Measurements from ENCODE around the gene RAB10.
"Not testable (repeated sequence)": the region's sequence is repeated elsewhere in the genome, so short reads cannot be mapped to it uniquely, and the experiment has no call there.

The RAB10 gene

DNA sequence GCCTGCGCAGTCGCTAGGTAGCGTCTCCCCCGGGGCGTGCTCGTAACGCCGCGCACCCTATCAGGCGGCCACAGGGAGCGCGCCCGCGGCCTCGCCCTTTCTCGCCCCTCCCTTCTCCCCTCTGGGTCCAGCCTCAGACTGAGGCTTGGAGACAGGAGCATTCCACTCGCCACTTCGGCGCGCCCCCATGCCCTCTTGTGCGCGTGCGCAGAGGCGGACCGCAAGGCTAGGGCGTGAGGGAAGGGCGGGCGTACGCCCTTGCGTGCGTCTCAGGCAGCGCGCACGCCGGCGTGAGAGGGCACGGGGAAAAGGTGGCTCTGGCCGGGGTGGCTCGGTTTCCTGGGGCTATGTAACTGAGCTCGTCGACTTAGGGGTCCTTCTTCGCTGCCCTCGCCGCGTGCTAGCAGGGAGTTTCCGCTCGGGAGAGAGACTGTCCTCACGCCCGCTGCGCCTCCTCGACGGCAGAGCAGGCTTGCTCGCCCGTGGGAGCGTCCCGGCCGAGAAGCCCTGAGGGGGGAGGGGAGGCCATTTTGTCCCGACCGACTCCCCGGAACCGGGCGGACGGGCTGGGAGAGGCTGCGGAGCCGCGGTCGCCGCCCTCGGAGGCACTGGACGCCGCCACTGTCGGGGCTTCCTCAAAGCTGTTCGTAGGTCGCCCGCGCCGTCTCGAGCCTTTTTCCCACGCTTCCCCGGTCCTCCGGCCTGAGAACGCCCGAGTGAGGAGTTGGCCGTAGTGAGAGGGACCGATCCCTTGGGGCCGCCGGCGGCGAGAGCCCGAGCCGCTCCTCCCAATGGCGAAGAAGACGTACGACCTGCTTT, at the start of gene RAB10:
Gene RAB10 (plus strand): TSS at position 267 of the 819 bp plus-strand sequence. CDS start 525 bp downstream, at position 792.
- peak within 1 kb of the TSS; percentile 99 for H3K4me3 Mint-ChIP-seq
- H3K9me3 Mint-ChIP-seq: no peaks in the 10 kb centered on the region
- peaks cover 36% of the 10 kb centered on the region for H3K4me1 Mint-ChIP-seq
- peaks cover 2% of the 10 kb centered on the region for H3K27me3 Mint-ChIP-seq
- ATAC-seq: peak; percentile 91
- DNase-seq: peak; percentile 99
- peaks cover 25% of the 10 kb centered on the region for H3K36me3 Mint-ChIP-seq (ENCODE audit: low read depth)
- H3K27ac Mint-ChIP-seq: peak within 1 kb of the TSS; percentile 93

DNA sequence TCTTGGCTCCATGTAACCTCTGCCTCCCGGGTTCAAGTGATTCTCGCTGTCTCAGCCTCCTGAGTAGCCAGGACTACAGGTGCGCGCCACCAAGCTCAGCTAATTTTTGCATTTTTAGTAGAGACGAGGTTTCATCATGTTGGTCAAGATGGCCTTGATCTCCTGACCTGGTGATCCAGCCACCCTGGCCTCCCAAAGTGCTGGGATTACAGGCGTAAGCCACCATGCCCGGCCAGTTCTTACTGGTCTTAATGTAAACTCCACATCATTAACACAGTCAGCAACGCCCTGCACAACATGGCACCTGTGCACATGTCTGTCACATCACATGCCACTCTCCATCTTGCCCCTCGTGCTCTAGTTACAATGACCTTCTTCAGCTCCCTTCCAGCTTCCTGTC, 45.8 kb upstream of the RAB10 start:
- no peak for DNase-seq
- no peaks in the 10 kb centered on the region for H3K36me3 Mint-ChIP-seq (ENCODE audit: low read depth)
- H3K27me3 Mint-ChIP-seq: no peaks in the 10 kb centered on the region
- no peak overlapping the region for H3K27ac Mint-ChIP-seq
- ATAC-seq: no peak
- H3K4me1 Mint-ChIP-seq: peaks cover 10% of the 10 kb centered on the region
- no peak overlapping the region for H3K4me3 Mint-ChIP-seq
- H3K9me3 Mint-ChIP-seq: no peaks in the 10 kb centered on the region

DNA sequence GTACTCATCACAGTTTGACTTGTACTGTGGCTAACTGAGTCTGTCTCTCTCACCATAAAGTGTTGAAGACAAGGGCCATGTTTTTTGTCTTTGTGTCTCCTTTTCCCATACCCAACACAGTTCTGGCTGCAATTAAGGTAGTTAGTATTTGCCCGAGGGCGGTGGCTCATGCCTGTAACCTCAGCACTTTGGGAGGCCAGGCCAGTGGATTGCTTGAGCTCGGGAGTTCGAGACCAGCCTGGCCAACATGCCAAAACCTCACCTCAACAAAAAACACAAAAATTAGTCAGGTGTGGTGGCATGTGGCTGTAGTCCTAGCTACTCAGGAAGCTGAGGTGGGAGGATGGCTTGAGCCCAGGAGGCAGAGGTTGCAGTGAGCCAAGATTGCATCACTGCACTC, 44.7 kb upstream of the RAB10 start:
- peaks cover 8% of the 10 kb centered on the region for H3K4me1 Mint-ChIP-seq

DNA sequence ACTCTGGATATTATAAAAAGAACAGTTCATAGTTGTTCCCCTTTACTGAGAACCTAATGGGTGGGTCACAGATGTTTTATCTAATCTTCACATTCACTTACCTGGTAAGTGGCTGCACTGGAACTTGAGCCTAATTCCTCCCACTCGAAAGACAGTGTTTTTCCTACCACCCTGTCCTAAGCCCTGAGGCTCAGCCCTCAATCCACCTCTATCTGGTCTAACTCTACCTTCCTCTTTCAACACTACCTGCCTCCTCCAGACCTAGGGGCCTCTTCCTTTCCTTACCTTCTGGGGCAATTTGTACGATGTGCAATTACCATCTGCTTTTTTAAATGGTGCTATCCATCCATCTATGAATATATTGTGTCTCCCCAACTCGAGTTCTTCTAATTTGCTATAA, 41.9 kb upstream of the RAB10 start:
- Mint-ChIP-seq H3K27ac (no peak overlapping the region), H3K27me3 (no peaks in the 10 kb centered on the region), H3K36me3 (ENCODE audit: low read depth) (no peaks in the 10 kb centered on the region), H3K4me1 (peaks cover 8% of the 10 kb centered on the region), H3K4me3 (no peak overlapping the region), H3K9me3 (no peaks in the 10 kb centered on the region)
- DNase-seq: no peak
- no peak for ATAC-seq

More for the DNA sequence above, 44.7 kb upstream of the RAB10 start:
- no peaks in the 10 kb centered on the region for H3K36me3 Mint-ChIP-seq (ENCODE audit: low read depth)
- no peaks in the 10 kb centered on the region for H3K27me3 Mint-ChIP-seq
- ATAC-seq (no peak), DNase-seq (no peak)
- no peaks in the 10 kb centered on the region for H3K9me3 Mint-ChIP-seq
- H3K27ac Mint-ChIP-seq: no peak overlapping the region
- no peak overlapping the region for H3K4me3 Mint-ChIP-seq

DNA sequence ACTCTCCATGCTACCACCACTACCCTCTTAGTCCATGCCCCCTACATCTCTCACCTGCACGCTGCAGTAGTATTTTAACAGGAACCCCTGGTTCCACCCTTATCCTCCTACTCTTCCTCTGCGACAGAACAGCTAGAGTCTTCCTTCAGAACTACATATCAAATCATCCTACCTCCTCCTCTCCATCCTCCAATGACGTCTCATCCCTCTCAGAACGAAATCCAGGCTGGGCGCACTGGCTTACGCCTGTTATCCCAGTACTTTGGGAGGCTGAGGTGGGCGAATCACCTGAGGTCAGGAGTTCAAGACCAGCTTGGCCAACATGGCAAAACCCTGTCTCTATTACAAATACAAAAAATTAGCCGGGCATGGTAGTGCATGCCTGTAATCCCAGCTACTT, 41.3 kb upstream of the RAB10 start:
- DNase-seq (no peak), ATAC-seq (no peak)
- Mint-ChIP-seq H3K36me3 (ENCODE audit: low read depth) (no peaks in the 10 kb centered on the region), H3K27me3 (no peaks in the 10 kb centered on the region), H3K4me1 (peaks cover 8% of the 10 kb centered on the region), H3K27ac (no peak overlapping the region), H3K9me3 (no peaks in the 10 kb centered on the region), H3K4me3 (no peak overlapping the region)

DNA sequence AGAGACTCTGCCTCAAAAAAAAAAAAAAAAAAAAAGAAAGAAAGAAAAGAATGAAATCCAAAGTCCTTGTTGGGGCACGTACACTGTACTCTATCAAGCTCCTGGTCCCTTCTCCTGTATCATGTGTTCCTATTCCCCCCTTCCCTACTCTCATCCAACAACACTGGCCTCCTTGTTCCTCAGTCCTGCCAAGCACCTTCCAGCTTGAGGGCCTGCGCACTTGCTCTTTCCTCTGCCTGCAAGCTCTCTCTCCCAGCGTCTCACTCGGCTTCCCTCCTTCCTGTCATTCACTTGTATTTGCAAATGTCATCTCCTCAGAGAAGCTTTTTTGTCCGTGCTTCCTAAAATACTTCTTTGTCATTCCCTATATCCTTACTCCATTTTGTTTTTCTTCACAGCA, 40.8 kb upstream of the RAB10 start:
- Mint-ChIP-seq H3K27me3 (no peaks in the 10 kb centered on the region), H3K4me3 (no peak overlapping the region), H3K4me1 (peaks cover 8% of the 10 kb centered on the region), H3K27ac (no peak overlapping the region), H3K9me3 (no peaks in the 10 kb centered on the region), H3K36me3 (ENCODE audit: low read depth) (no peaks in the 10 kb centered on the region)
- ATAC-seq (no peak), DNase-seq (no peak)

DNA sequence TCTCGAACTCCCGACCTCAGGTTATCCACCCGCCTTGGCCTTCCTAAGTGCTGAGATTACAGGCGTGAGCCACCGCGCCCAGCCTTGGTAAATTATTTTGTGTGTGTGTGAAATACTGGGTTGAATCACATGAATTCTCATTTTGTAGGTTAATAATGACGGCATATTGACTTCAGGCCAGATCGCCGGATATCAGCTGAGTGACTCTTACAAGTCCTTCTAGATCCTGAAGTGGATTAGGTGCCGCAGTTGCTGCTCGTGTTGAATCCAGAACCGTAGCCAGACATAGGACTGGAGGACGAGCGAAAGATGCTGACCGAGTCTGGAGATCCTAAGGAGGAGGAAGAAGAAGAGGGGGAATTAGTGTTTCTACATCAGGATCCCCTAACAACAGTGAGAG, 39.4 kb upstream of the RAB10 start:
- Mint-ChIP-seq H3K27ac (no peak overlapping the region), H3K27me3 (peaks cover 1% of the 10 kb centered on the region), H3K36me3 (ENCODE audit: low read depth) (no peaks in the 10 kb centered on the region), H3K9me3 (no peaks in the 10 kb centered on the region), H3K4me3 (no peak overlapping the region), H3K4me1 (peaks cover 8% of the 10 kb centered on the region)
- ATAC-seq (no peak), DNase-seq (no peak)

DNA sequence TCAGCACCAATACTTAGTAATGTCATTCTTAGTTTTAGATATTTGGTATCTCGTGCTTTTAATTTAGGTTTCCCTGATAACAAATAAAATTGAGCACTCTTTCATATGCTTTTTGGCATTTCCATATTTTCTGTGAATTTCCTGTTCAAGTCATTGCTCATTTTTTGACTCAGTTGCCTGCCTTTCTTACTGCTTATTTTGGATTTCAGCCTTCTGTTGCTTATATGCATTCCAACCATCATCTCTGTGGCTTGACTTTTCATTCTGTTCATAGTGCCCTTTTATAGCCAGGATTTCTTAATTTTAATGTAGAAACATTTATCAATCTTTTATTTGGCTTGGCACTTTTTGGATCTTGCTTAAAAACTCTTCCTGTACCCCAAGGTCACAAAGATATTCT, 37.0 kb upstream of the RAB10 start:
- Mint-ChIP-seq H3K27ac (no peak overlapping the region), H3K9me3 (no peaks in the 10 kb centered on the region), H3K4me3 (no peak overlapping the region), H3K36me3 (ENCODE audit: low read depth) (no peaks in the 10 kb centered on the region), H3K27me3 (peaks cover 2% of the 10 kb centered on the region), H3K4me1 (peaks cover 3% of the 10 kb centered on the region)
- ATAC-seq (no peak), DNase-seq (no peak)

DNA sequence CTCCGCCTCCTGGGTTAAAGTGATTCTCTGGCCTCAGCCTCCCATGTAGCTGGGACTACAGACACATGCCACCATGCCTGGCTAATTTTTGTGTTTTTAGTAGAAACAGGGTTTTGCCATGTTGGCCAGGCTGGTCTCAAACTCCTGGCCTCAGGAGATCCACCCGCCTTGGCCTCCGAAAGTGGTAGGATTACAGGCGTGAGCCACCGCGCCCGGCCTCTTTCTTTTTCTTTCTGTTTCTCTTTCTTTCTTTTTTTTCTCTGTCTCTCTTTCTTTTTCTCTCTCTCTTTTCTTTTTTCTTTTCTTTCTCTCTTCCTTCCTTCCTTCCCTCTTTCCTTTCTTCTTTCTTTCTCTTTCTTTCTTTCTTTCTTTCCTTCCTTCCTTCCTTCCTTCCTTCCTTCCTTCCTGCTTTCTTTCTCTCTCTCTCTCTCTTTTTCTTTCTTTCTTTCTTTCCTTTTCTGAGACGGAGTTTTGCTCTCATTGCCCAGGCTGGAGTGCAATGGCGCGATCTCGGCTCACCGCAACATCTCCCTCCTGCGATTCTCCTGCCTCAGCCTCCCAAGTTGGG, 35.0 kb upstream of the RAB10 start:
- H3K4me1 Mint-ChIP-seq; H3K36me3 Mint-ChIP-seq (ENCODE audit: low read depth); H3K4me3 Mint-ChIP-seq; H3K9me3 Mint-ChIP-seq; DNase-seq; ATAC-seq; H3K27me3 Mint-ChIP-seq; H3K27ac Mint-ChIP-seq: not testable (repeated sequence)

DNA sequence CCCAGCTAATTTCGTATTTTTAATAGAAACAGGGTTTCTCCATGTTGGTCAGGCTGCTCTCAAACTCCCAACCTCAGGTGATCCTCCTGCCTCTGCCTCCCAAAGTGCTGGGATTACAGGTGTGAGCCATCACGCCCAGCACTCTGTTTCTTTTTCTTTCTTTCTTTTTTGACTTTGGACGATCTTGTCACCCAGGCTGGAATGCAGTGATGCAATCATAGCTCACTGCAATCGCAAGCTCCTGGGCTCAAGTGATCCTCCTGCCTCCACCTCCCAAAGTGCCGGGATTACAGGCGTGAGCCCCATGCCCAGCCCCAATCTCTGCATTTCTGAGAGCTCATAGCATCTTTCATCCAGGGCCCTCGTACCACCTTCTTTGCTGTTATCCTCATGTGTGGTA, 34.5 kb upstream of the RAB10 start:
- H3K27me3 Mint-ChIP-seq; DNase-seq; H3K9me3 Mint-ChIP-seq; H3K27ac Mint-ChIP-seq; ATAC-seq; H3K36me3 Mint-ChIP-seq (ENCODE audit: low read depth); H3K4me3 Mint-ChIP-seq; H3K4me1 Mint-ChIP-seq: not testable (repeated sequence)

DNA sequence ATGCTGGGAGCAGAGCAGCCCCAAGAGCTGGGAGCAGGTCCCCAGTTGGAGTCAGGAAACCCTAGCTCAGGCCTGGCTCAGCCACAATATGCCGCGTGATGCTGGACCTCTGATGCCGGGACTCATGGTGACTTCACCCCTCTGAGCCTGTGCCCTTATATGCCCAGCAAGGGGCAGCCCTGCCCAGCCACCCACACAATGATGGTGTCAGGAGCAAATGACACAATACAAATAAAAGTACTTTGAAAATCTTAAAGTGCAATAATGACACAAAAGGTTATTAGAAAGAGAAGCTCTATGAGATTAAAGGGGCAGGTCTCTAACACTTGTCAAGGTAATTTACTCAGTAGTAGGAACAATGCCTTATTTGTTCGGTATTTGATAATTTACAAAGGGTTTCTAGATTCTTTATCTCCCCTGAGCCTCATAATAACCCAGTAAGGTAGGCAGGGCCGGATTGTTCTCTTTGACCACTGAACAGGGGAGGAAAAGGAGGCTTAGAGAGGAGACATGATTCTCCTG, 33.3 kb upstream of the RAB10 start:
- no peaks in the 10 kb centered on the region for H3K36me3 Mint-ChIP-seq (ENCODE audit: low read depth)
- H3K27me3 Mint-ChIP-seq: peaks cover 2% of the 10 kb centered on the region
- DNase-seq (no peak), ATAC-seq (no peak)
- H3K9me3 Mint-ChIP-seq: no peaks in the 10 kb centered on the region
- H3K4me3 Mint-ChIP-seq: no peak overlapping the region
- no peaks in the 10 kb centered on the region for H3K4me1 Mint-ChIP-seq
- no peak overlapping the region for H3K27ac Mint-ChIP-seq

DNA sequence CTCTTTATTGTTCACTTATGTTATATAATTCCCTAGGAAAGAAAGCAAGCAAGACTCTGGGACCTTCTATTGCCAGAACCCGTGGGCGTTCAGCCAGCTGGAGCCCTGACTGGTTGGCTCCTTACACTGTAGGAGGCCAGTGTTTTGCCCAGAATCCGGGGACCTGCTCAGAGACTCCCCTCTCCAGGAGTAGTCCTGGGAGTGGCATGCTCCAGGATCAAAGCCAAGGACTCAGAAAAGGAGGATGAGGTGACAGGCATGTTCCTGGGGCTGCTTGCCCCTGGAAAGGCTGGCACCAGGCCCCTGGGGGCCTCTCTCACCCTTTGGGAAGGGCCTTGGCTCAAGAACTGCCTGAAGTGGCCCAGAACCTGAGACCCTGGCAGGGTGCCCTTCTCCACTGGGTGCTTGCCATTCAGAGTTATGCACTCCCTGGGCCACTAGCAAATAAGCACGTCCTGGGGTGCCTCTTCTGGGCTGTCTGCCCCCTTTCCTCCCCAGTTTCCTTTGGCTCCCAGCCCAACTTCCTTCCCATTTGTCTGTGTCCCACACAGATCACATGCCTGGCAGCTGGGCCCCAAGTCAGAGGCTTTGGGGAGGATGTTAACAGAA, 32.0 kb upstream of the RAB10 start:
- H3K4me3 Mint-ChIP-seq: no peak overlapping the region
- H3K36me3 Mint-ChIP-seq (ENCODE audit: low read depth): no peaks in the 10 kb centered on the region
- peaks cover 2% of the 10 kb centered on the region for H3K27me3 Mint-ChIP-seq
- no peak overlapping the region for H3K27ac Mint-ChIP-seq
- H3K4me1 Mint-ChIP-seq: no peaks in the 10 kb centered on the region
- ATAC-seq (no peak), DNase-seq (no peak)
- no peaks in the 10 kb centered on the region for H3K9me3 Mint-ChIP-seq

DNA sequence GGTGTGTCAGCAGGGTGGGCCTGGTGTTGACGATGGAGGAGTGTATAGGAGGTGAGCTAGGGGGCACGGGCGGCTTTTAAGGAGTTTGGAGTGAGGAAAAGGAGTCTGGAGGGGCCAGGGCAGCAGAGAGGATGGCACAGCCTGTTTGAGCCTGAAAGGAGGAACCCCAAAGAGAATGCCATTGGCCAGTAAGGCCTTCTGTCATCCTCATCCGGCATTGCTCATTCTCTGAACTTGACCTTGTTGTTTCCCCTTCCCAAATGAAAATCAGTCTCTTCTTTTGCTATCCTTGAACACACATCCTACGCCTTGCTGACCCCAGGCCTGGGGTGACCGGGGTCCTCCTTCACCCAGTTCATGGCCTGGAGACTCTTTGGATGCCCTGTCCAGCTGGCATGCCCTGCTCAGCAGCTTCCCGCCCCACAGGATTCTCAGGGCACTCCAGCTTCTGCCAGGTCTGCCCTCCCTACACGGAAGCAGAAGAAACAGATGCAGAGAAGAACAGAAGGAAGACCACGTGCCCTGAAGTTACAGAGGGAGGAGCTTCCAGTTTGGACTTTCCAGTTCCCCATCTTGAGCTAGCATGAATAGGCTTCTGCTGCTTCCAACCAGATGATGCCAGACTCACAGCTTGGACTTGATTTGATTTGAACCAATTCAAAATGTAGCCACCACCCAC, 31.1 kb upstream of the RAB10 start:
- no peak for ATAC-seq
- no peak overlapping the region for H3K4me3 Mint-ChIP-seq
- no peaks in the 10 kb centered on the region for H3K9me3 Mint-ChIP-seq
- H3K27me3 Mint-ChIP-seq: peaks cover 2% of the 10 kb centered on the region
- H3K4me1 Mint-ChIP-seq: no peaks in the 10 kb centered on the region
- no peak for DNase-seq
- H3K36me3 Mint-ChIP-seq (ENCODE audit: low read depth): no peaks in the 10 kb centered on the region
- H3K27ac Mint-ChIP-seq: no peak overlapping the region

DNA sequence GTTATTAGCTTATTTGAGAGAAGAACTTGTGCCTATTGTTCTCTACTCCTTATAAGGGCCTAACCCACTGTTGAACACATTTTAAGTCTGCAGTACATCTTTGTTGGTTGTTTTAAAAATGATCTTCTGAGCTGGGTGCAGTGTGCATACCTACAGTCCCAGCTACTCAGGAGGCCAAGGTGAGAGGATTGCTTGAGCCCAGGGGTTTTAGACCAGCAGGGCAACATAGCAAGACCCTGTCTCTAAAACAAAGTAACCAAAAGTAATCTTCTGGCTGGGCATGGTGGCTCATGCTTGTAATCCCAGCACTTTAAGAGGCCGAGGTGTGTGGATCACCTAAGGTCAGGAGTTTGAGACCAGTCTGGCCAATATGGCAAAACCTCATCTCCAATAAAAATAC, 25.8 kb upstream of the RAB10 start:
- no peak for DNase-seq
- no peak overlapping the region for H3K27ac Mint-ChIP-seq
- no peak for ATAC-seq
- no peak overlapping the region for H3K4me3 Mint-ChIP-seq
- no peaks in the 10 kb centered on the region for H3K27me3 Mint-ChIP-seq
- H3K4me1 Mint-ChIP-seq: no peaks in the 10 kb centered on the region
- H3K36me3 Mint-ChIP-seq (ENCODE audit: low read depth): no peaks in the 10 kb centered on the region
- peaks cover 3% of the 10 kb centered on the region for H3K9me3 Mint-ChIP-seq
